NCI-H2107 (cell line): ENCODE data around the gene GRB2.

Experiments
- DNase-seq: peaks from one replicate; lab custom pipeline; 2025; lab: John Stamatoyannopoulos, UW

GRB2 gene

DNA sequence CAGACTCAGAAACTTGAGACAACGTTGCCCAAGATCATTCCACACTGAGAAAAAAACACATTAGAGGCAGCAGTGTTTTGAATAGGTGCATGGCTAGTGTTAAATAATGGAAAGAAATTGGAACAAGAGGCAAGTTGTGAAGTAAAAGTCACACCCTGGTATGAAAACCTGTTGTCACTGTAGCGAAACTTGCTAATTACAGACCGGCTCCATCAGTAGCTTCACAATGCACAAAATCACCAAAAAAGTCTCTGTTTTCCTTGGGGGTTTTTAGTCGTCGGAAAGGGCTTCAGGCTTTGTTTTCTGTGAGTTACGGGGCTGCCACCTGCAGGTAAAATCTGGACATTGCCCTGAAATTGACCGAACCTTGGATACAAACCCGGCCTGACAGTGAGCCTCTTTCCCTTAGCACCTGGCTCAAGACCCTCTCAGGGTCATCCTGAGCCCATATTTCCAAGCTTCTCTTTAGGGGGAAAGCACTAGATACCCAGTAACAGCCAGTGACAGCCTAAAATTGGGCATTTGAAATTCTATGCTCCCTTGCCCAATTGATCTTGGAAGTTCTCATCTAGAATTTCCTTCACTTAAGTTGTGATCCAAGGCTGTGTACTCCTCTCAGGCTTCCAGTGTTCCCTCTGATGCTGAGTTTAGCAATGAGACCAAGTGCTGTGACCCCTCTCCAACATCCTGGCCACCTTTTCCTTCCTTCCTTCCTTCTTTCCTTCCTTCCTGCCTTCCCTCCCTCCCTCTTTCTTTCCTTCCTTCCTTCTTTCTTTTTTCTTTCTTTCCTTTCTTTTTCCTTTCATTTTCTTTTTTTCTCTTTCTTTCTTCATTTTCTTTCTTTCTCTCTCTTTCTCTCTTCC, 7.2 kb upstream of the GRB2 start:
- DNase-seq = peak; percentile 23

DNA sequence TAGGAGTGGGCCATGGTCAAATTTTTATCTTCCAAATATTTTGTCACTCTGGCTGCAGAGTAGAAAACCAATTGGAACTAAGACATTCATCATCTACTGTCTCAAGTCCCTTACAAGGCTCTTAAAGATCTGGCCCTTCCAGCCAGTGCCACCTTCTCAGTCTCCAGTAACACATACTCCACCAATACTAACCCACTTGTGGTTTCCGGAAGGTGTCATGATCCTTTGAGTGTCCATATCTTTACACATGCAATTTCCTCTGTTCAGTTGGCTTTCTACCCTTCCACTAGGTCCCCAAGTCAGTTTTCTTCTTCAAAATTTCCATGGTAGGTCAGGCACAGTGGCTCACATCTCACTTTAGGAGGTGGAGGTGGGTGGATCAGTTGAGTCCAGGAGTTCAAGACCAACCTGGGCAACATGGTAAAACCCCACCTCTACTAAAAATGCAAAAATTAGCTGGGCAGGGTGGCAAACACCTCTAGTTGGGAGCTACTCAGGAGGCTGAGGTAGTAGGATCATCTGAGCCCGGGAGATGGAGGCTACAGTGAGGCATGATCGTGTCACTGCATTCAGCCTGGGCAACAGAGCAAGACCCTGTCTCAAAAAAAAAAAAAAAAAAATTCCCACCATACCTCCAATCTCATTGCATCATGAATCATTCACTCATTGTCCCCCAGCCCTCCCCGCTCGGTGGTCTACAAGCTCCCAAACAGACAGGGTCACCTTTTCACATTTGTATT, 6.0 kb upstream of the GRB2 start:
- no peak for DNase-seq

DNA sequence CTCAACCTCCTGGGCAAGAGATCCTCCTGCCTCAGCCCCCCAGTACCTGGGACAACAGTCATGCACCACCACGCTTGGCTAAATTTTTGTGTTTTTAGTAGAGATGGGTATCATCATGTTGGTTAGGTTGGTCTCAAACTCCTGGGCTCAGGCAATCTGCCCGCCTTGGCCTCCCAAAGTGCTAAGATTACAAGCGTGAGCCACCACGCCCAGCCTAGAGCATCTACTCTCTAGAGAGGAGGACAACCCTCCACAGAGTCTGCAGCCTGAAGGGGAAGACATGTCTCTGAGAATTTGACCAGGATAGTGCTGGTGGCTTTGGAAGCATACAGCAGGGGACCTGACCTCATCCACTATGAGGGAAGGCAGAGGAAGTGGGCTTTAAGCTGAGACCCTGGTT, 4.7 kb upstream of the GRB2 start:
- DNase-seq = no peak

- no peak for DNase-seq
Observed at GRCh38 chr17:75407655-75408352, 2.3 kb upstream of the GRB2 start.

GRCh38 chr17:75406222-75406615, 741 bp upstream of the GRB2 start:
- DNase-seq = no peak

GRCh38 chr17:75404731-75405364, 630 bp downstream of the GRB2 start:
- DNase-seq = no peak

DNA sequence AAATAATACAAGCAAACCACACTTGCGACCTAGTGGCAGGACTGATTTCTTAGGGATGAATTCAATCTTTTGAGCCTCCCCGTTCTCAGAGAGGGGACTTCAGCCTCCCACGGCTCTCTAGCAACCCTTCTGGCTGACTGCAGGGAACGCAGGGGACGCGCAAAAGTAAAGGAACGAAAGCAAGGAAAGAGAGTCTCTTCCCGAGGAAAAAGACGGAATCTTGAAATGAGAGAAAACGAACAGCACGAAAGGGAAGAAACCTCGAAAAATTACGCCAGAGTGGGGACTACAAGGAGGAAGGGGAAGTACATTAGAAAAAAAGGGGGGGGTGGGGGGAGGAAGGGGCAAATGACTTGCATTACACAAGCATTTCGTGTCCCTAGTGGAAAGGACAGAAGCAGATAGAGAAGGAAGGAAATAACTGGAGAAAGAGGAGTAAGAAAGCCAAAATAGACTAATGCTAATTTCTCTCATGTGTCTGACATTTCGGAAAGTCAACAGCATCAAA, 1.2 kb downstream of the GRB2 start:
- peak; percentile 45 for DNase-seq

GRCh38 chr17:75403131-75403530, 2.3 kb downstream of the GRB2 start:
- DNase-seq = no peak

GRCh38 chr17:75402026-75402425, 3.5 kb downstream of the GRB2 start:
- no peak for DNase-seq

- no peak for DNase-seq
Observed at GRCh38 chr17:75400326-75400939, 5.0 kb downstream of the GRB2 start.

GRCh38 chr17:75398279-75398678, 7.2 kb downstream of the GRB2 start:
- DNase-seq = no peak

- no peak for DNase-seq
Observed at GRCh38 chr17:75397217-75397616, 8.3 kb downstream of the GRB2 start.

GRCh38 chr17:75396796-75397195, 8.7 kb downstream of the GRB2 start:
- no peak for DNase-seq

GRCh38 chr17:75396025-75396424, 9.5 kb downstream of the GRB2 start:
- DNase-seq = no peak

GRCh38 chr17:75394332-75394918, 11.1 kb downstream of the GRB2 start:
- DNase-seq = no peak

- peak; percentile 84 for DNase-seq
Observed at GRCh38 chr17:75393523-75394331, 11.8 kb downstream of the GRB2 start.

DNA sequence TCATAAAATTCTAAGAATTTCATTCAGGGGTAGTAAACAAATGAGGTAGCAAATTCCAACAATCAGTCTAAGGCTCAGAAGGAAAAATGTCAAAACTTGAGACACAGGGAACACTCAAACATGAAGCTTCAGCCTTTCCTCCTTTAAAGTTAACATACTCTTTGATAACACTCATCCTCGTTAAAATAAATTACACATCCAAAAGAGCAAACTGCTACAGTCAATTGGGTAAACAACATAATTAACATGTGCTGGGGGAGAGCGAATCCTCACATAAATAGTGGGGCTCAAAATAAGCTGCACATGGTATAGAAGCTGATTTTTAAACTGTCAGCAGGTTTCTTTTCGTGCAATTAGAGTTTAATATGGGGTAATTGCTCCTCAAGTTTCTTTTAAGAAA, 12.9 kb downstream of the GRB2 start:
- no peak for DNase-seq

GRCh38 chr17:75390982-75391381, 14.5 kb downstream of the GRB2 start:
- no peak for DNase-seq

GRCh38 chr17:75388476-75389030, 16.9 kb downstream of the GRB2 start:
- DNase-seq = no peak

- no peak for DNase-seq
Observed at GRCh38 chr17:75387771-75388170, 17.7 kb downstream of the GRB2 start.
